Dendritic cell treated with granulocyte-macrophage colony-stimulating factor and Interleukin-4, amounts not matched to agents 40 ng/mL and 50 ng/mL, for 4 days (primary cell): ENCODE measurements around the gene PLXND1.
"Not testable (repeated sequence)": the region's sequence is repeated elsewhere in the genome, so short reads cannot be mapped to it uniquely, and the experiment has no call there.

Experiments used
- H3K27ac Mint-ChIP-seq: one replicate; pipeline ENCODE4 v1.8.0; 2022; ENCODE audit warnings: mild to moderate bottlenecking, mixed read lengths
- H3K27me3 Mint-ChIP-seq: one replicate; pipeline ENCODE4 v1.8.0; 2022; ENCODE audit warnings: mild to moderate bottlenecking, mixed read lengths
- H3K36me3 Mint-ChIP-seq: one replicate; pipeline ENCODE4 v1.8.0; 2022; ENCODE audit warnings: low read depth, mixed read lengths
- H3K4me1 Mint-ChIP-seq: one replicate; pipeline ENCODE4 v1.8.0; 2022; ENCODE audit warnings: low read depth, mixed read lengths
- H3K4me3 Mint-ChIP-seq: one replicate; pipeline ENCODE4 v1.8.0; 2022; ENCODE audit warnings: mild to moderate bottlenecking, moderate library complexity, mixed read lengths
- H3K9me3 Mint-ChIP-seq: one replicate; pipeline ENCODE4 v1.8.0; 2022; ENCODE audit warnings: mixed read lengths
- intact Hi-C: fragments of 100-400 bp; cut with micrococcal nuclease; formaldehyde crosslinking; loops from one replicate; pipeline ENCODE4 v1.15.0; 2022

PLXND1 gene, protein sequence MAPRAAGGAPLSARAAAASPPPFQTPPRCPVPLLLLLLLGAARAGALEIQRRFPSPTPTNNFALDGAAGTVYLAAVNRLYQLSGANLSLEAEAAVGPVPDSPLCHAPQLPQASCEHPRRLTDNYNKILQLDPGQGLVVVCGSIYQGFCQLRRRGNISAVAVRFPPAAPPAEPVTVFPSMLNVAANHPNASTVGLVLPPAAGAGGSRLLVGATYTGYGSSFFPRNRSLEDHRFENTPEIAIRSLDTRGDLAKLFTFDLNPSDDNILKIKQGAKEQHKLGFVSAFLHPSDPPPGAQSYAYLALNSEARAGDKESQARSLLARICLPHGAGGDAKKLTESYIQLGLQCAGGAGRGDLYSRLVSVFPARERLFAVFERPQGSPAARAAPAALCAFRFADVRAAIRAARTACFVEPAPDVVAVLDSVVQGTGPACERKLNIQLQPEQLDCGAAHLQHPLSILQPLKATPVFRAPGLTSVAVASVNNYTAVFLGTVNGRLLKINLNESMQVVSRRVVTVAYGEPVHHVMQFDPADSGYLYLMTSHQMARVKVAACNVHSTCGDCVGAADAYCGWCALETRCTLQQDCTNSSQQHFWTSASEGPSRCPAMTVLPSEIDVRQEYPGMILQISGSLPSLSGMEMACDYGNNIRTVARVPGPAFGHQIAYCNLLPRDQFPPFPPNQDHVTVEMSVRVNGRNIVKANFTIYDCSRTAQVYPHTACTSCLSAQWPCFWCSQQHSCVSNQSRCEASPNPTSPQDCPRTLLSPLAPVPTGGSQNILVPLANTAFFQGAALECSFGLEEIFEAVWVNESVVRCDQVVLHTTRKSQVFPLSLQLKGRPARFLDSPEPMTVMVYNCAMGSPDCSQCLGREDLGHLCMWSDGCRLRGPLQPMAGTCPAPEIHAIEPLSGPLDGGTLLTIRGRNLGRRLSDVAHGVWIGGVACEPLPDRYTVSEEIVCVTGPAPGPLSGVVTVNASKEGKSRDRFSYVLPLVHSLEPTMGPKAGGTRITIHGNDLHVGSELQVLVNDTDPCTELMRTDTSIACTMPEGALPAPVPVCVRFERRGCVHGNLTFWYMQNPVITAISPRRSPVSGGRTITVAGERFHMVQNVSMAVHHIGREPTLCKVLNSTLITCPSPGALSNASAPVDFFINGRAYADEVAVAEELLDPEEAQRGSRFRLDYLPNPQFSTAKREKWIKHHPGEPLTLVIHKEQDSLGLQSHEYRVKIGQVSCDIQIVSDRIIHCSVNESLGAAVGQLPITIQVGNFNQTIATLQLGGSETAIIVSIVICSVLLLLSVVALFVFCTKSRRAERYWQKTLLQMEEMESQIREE (N-terminal part only)

DNA sequence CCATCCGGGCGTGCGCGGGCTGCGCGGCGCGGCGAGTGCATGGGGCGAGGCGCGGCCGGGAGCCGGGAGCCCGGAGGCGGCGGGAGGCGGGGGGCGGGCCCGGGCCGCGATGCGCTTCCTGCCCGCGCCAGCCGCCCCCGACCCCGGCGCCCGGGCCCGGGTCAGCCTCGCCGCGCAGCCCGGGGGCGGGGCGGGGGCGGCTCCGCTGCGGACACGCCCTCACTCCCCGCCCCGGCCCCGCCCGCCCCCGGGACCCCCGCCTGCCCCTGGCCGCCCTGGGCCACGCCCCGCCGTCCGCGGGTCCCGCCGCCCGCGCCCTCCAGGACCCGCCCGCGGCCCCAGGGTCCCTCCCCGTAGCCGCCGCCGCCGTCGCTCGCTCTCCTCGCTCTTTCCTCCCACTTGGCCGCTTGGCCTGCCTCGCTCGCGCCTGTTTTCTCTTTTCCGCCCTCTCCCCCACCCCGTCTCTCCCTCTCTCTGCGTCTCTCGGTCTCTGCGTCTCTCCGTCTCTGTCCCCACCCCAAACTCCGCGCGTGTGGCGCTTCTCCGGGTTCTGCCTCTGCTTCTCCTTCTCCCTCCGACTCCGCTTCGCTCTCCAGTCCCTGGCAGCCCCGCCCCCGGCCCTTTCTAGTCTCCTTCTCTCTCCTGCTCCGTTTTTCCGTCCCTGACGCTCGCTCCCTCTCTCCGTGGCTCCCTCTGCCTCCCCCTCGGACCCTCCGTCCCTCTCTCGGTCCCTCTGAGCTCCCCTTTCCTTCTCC, at the start of gene PLXND1:
Gene PLXND1, minus strand, starts transcription at position 41 of the 755 bp plus-strand sequence. Its CDS starts 37 bp downstream, at position 4.
- peaks cover 62% of the 10 kb centered on the region for H3K4me1 Mint-ChIP-seq

DNA sequence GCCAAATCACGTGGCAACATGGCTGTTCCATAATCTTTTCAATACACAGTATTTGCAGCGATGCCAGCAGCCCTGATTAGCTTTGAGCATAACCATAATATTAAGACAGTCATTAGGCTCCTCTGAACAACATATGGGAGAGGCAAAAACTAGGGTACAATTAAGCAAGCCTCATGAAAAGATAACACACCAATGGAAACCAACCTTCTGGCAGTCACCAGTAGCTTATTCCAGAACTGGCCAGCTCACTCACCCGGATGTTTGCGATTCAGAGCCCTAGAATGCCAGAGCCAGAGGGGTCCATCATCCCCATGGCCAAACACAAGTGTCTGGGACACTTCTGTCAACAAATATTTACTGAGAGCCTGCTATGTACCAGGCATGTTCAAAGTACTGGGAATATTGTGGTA, 48.8 kb upstream of the PLXND1 start:
- intact Hi-C loops: no loop called here
- Mint-ChIP-seq H3K27ac (no peak overlapping the region), H3K27me3 (no peaks in the 10 kb centered on the region), H3K36me3 (peaks cover 41% of the 10 kb centered on the region), H3K9me3 (no peaks in the 10 kb centered on the region), H3K4me3 (no peak overlapping the region), H3K4me1 (peaks cover 14% of the 10 kb centered on the region)

More for the DNA sequence above, at the start of gene PLXND1:
- Mint-ChIP-seq H3K4me3 (peak within 1 kb of the TSS; percentile 92), H3K36me3 (peaks cover 39% of the 10 kb centered on the region), H3K27me3 (peaks cover 13% of the 10 kb centered on the region), H3K9me3 (no peaks in the 10 kb centered on the region), H3K27ac (peak within 1 kb of the TSS; percentile 99)
- intact Hi-C loops: no loop called here

DNA sequence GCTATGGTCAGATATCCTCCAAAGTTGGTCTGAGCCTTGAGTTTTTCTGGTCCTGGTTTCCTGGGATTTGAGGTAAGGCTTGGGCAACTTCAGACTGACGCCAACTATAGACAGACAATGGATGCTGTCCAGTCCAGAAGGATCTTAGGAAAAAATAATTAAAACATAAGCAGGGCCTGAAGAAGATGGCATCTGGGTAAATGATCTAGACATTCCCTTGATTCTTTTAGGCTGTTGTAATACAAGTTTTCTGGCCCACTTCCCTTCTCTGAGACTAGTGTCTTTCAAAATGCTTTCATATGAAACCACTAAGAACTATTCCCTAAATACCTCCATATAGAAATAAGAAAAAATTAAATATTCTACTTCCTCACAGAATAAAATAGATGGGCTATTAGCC, 47.7 kb upstream of the PLXND1 start:
- Mint-ChIP-seq H3K4me3 (no peak overlapping the region), H3K9me3 (no peaks in the 10 kb centered on the region), H3K4me1 (peaks cover 18% of the 10 kb centered on the region), H3K36me3 (peaks cover 35% of the 10 kb centered on the region), H3K27me3 (no peaks in the 10 kb centered on the region), H3K27ac (no peak overlapping the region)
- intact Hi-C loops: no loop called here

DNA sequence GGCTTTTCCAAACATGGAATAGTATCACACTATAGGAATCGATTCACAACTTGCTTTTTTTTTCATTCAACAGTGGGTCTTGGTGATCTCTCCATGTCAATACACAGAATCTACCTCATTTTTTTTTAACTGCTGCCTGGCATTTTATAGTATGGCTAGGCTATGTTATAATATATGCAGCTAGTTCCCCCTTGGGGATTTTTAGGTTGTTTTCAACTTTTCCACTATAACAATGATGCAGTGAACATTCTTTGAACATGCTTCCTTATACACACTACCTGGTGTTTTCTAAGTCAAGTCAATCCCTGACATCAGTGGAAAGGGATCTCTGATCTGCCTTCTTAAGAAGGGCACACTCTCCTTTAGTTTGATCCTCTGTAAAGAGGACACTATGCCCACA, 46.5 kb upstream of the PLXND1 start:
- H3K27ac Mint-ChIP-seq: no peak overlapping the region
- intact Hi-C loops: no loop called here
- H3K27me3 Mint-ChIP-seq: no peaks in the 10 kb centered on the region

DNA sequence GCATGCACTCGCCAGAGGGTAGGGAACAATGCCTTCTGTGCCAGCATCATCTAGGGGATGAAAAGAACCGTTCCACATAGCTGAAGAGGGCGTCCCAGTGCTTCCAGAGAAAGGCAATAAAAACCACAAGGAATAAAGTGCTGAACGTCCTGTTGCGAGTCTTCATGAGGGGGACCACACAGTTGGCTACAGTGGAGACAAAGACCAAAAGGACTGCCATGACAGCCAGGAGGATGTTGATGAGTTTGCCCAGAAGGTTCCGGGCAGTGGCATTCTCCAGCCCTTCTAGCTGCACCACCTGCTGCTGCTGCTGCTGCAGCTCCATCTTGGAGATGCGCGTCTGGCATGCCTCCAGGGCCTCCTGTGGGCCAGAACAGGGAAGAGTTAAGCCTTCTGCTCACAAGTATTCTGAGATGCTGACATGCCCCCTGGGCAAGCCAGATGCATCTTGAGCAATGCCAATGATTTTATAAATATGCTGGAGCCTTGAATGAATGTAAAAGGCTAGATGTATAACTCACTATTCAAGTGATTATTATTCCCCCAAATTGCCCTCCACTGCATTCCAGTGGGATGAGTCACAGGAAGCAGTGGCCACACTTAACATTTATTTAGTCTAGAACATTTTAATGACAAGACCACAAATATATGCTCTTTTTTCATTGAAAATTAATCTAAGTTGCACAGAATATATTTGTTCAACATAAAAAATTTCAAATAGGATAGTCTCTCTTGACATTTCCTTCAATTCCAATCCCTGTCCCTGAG, 45.1 kb upstream of the PLXND1 start:
- intact Hi-C loops: loop anchor here (2.0 kb wide), 1 partner anchor 173 kb away; no protein-coding TSS in a partner anchor

More for the DNA sequence above, 46.5 kb upstream of the PLXND1 start:
- Mint-ChIP-seq H3K9me3 (no peaks in the 10 kb centered on the region), H3K4me3 (no peak overlapping the region), H3K36me3 (peaks cover 41% of the 10 kb centered on the region), H3K4me1 (peaks cover 13% of the 10 kb centered on the region)

DNA sequence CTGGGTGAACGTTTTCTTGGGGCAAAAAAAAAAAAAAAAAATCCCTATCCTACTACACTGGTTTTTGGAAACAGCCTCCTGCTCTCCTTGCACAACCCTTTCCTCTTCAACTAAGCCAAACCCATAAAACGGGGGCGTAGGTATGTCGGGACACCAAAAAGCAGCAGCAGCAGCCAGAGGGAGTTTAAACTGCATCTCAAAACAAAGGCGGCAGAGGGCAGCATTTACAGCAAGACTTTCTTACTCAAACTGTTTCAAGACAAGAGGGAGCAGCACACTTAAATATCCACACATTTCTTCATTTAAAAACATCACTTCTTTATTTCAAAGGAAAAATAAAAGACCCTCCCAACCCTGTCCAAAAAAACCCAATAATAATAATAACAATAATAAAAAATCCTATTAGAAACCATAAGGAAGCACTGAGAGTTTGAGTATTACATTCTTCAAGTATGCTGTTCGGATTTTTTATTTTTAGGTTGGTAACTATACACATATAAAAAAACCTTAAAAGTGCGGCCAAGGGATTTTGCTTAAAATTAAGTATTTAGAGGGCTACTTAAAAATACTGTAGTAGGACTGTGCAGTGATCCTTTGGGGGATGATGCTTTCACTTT, 43.9 kb upstream of the PLXND1 start:
- Mint-ChIP-seq H3K4me3 (no peak overlapping the region), H3K36me3 (peaks cover 41% of the 10 kb centered on the region), H3K27ac (no peak overlapping the region), H3K27me3 (no peaks in the 10 kb centered on the region), H3K9me3 (no peaks in the 10 kb centered on the region), H3K4me1 (peaks cover 8% of the 10 kb centered on the region)
- intact Hi-C loops: loop anchor here (1.0 to 2.0 kb wide), 2 partner anchors 174 to 284 kb away; no protein-coding TSS in a partner anchor

More for the DNA sequence above, 45.1 kb upstream of the PLXND1 start:
- Mint-ChIP-seq H3K9me3 (no peaks in the 10 kb centered on the region), H3K36me3 (peaks cover 41% of the 10 kb centered on the region), H3K27me3 (no peaks in the 10 kb centered on the region), H3K4me1 (peaks cover 6% of the 10 kb centered on the region), H3K27ac (no peak overlapping the region), H3K4me3 (no peak overlapping the region)

DNA sequence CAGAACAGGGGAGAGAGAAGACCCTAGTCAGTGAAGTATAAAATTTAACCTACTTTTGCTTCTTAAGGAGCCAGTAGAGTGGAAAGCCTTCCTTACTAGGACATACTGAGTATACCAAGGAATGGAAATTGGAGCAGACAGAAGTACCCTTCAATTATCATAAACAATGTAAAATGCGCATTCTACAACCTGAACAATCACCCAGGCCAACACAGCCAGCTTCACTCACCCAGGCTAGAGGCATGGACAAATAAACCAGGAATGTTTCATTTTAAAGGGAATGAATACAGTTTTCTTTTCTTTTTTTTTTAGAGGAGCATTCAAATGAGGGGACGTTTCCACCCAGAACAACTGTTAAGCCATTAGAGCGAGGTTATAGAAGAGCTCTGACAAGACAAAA, 41.9 kb upstream of the PLXND1 start:
- intact Hi-C loops: no loop called here
- no peak overlapping the region for H3K27ac Mint-ChIP-seq

DNA sequence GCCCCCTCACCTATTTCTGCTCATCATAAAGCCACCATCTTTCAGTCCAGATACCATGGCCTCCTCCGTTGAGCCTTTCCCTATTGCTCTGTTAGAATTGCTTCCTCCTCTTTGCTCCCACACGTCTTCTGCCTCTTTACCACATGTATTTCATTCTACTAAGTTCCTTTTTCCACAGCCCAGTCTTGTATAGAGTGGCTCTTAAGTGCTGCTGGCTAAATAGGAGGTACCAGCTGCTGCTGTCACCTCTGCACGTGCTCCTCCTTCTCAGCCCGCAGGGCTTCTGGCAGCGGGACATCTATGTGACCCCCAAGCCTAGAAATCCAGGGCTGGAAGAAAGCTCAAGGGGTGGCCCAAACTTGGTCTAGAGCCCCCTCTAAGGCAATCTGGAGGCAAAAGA, 38.8 kb upstream of the PLXND1 start:
- Mint-ChIP-seq H3K27me3 (no peaks in the 10 kb centered on the region), H3K4me3 (no peak overlapping the region), H3K36me3 (peaks cover 6% of the 10 kb centered on the region), H3K4me1 (peaks cover 12% of the 10 kb centered on the region), H3K9me3 (no peaks in the 10 kb centered on the region), H3K27ac (no peak overlapping the region)
- intact Hi-C loops: no loop called here

More for the DNA sequence above, 41.9 kb upstream of the PLXND1 start:
- H3K36me3 Mint-ChIP-seq: peaks cover 29% of the 10 kb centered on the region
- no peaks in the 10 kb centered on the region for H3K9me3 Mint-ChIP-seq
- no peak overlapping the region for H3K4me3 Mint-ChIP-seq
- H3K4me1 Mint-ChIP-seq: peaks cover 14% of the 10 kb centered on the region
- H3K27me3 Mint-ChIP-seq: no peaks in the 10 kb centered on the region

DNA sequence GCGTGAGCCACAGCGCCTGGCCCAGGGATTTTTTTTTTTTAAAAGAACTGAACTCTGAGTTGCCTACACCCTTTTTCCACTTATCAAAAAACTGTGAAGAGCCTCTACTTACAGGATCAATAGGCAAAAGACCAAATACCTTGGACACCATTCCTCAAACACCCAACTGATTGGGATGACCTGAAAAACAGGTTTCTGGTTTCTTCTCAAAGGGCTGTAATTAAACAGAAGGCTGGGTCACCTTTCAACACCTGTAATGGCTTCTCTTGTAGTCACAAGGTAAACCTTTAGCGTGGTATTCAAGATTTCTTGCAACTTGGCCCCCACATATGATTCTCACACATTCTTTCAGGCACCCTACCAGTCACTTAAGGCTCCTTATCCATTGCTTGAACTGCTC, 38.4 kb upstream of the PLXND1 start:
- no peak overlapping the region for H3K27ac Mint-ChIP-seq
- peaks cover 8% of the 10 kb centered on the region for H3K4me1 Mint-ChIP-seq
- no peaks in the 10 kb centered on the region for H3K9me3 Mint-ChIP-seq
- H3K4me3 Mint-ChIP-seq: no peak overlapping the region
- intact Hi-C loops: no loop called here
- no peaks in the 10 kb centered on the region for H3K27me3 Mint-ChIP-seq
- peaks cover 6% of the 10 kb centered on the region for H3K36me3 Mint-ChIP-seq

DNA sequence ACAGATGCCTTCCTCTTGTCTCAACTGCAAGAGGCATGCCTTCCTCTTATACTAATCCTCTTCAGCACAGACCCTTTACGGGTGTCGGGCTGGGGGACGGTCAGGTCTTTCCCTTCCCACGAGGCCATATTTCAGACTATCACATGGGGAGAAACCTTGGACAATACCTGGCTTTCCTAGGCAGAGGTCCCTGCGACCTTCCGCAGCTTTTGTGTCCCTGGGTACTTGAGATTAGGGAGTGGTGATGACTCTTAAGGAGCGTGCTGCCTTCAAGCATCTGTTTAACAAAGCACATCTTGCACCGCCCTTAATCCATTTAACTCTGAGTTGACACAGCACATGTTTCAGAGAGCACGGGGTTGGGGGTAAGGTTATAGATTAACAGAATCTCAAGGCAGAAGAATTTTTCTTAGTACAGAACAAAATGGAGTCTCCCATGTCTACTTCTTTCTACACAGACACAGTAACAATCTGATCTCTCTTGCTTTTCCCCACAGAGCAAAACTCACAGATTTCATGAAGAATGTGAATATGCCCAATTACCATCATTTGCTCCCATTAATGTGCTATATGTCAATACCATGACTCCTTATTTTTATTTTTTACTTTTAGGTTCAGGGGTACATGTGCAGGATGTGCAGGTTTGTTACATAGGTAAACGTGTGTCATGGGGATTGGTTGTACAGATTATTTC, 35.2 kb upstream of the PLXND1 start:
- H3K27me3 Mint-ChIP-seq, H3K4me3 Mint-ChIP-seq, intact Hi-C loops, H3K36me3 Mint-ChIP-seq, H3K27ac Mint-ChIP-seq, H3K4me1 Mint-ChIP-seq, H3K9me3 Mint-ChIP-seq: not testable (repeated sequence)

DNA sequence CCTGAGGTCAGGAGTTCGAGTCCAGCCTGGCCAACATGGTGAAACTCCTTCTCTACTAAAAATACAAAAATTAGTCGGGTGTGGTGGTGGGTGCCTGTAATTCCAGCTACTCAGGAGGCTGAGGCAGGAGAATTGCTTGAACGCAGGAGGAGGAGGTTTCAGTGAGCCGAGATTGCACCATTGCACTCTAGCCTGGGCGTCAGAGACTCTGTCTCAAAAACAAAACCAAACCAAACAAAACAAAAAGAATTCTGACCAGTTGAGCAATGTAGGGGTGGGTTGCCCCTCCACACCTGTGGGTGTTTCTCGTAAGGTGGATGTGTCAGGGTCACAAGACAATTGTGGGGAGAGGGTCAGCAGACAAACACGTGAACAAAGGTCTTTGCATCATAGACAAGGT, 34.5 kb upstream of the PLXND1 start:
- not testable (repeated sequence) for H3K4me1 Mint-ChIP-seq, H3K27ac Mint-ChIP-seq

DNA sequence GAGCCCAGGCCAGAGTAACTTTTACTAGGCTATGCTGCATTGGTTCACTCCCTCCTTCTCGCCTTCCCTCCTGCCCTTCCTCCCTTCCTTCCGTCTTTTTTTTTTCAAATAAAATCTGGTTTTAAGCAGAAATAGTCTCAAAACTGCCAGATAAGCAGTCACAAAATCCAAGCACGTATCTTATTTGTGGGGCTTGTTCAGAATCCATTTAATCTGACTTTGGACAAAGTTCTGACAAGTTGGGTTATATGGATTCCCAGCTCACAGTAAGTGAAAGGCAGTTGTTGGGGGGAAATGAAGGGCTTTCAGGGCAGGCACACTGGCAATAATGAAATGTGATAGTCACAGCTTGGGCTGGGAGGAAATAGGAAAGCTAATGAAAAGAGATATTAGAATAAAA, 32.0 kb upstream of the PLXND1 start:
- intact Hi-C loops: no loop called here
- Mint-ChIP-seq H3K9me3 (no peaks in the 10 kb centered on the region), H3K36me3 (no peaks in the 10 kb centered on the region), H3K27me3 (peaks cover 2% of the 10 kb centered on the region), H3K4me3 (no peak overlapping the region), H3K27ac (no peak overlapping the region), H3K4me1 (no peaks in the 10 kb centered on the region)

More for the DNA sequence above, 34.5 kb upstream of the PLXND1 start:
- H3K9me3 Mint-ChIP-seq, H3K4me3 Mint-ChIP-seq, H3K27me3 Mint-ChIP-seq, H3K36me3 Mint-ChIP-seq, intact Hi-C loops: not testable (repeated sequence)
